HEK293 (cell line): ENCODE results near the gene ITIH2.
"Not testable (repeated sequence)": the region's sequence is repeated elsewhere in the genome, so short reads cannot be mapped to it uniquely, and the experiment has no call there.

Experiments
- CTCF ChIA-PET: fragments of 350-600 bp; formaldehyde crosslinking; extraction: SDS; loops from one replicate; lab custom pipeline; 2021; ENCODE audit warnings: antibody characterized with exemption; lab: Yijun Ruan, JAX
- POLR2A ChIA-PET: fragments of 300-600 bp; formaldehyde crosslinking; extraction: SDS; loops from one replicate; lab custom pipeline; 2020; ENCODE audit warnings: antibody characterized with exemption, inconsistent platforms; lab: Yijun Ruan, JAX
- H3K27ac ChIP-seq: fragments of 200-500 bp; sonication (Bioruptor generic); 2 replicates; pipeline ENCODE4 v1.5.1; 2014; ENCODE audit warnings: low read depth, low read length, control low read depth, inconsistent platforms; ENCODE audit errors: extremely low read depth
- H3K36me3 ChIP-seq, 2 experiments: fragments of 200-500 bp in 1 of 2; sonication (Bioruptor generic) in 1 of 2; 1 replicate in 1 of 2; 2 replicates in 1 of 2; pipeline ENCODE4 v1.5.1; 2014 to 2017; ENCODE audit warnings: inconsistent platforms in 2 of 2, low read length in 2 of 2; ENCODE audit not compliant: control insufficient read depth in 2 of 2, insufficient read depth in 1 of 2
- H3K4me1 ChIP-seq: fragments of 200-500 bp; sonication (Bioruptor generic); 2 replicates; pipeline ENCODE4 v1.5.1; 2014; ENCODE audit warnings: mild to moderate bottlenecking, low read length, inconsistent platforms; ENCODE audit not compliant: control insufficient read depth, insufficient read depth
- H3K4me3 ChIP-seq: 2 replicates; pipeline ENCODE4 v1.5.1; 2011; ENCODE audit warnings: low read depth, mild to moderate bottlenecking, control low read depth, low read length, moderate library complexity
- H3K9me3 ChIP-seq: fragments of 200-500 bp; sonication (Bioruptor generic); 2 replicates; pipeline ENCODE4 v1.5.1; 2014; ENCODE audit warnings: low read depth, low read length, inconsistent platforms; ENCODE audit not compliant: control insufficient read depth, insufficient read depth
- BCL6B ChIP-seq: fragments of 450-650 bp; formaldehyde crosslinking; IDR thresholded peaks from 2 replicates; pipeline ENCODE4 v1.5.1; 2017; ENCODE audit warnings: missing biosample characterization, missing genetic modification characterization
- EGR2 ChIP-seq: fragments of 450-650 bp; formaldehyde crosslinking; IDR thresholded peaks from 2 replicates; pipeline ENCODE4 v1.5.1; 2016; ENCODE audit warnings: low read depth, missing biosample characterization, missing genetic modification characterization
- REST ChIP-seq: fragments of 450-650 bp; formaldehyde crosslinking; IDR thresholded peaks from 2 replicates; pipeline ENCODE4 v1.5.1; 2016; ENCODE audit warnings: missing biosample characterization, missing genetic modification characterization
- ZBTB8A ChIP-seq: fragments of 450-650 bp; formaldehyde crosslinking; IDR thresholded peaks from 2 replicates; pipeline ENCODE4 v1.5.1; 2016; ENCODE audit warnings: missing biosample characterization, missing genetic modification characterization
- ZNF138 ChIP-seq: fragments of 450-650 bp; formaldehyde crosslinking; IDR thresholded peaks from 2 replicates; pipeline ENCODE4 v1.5.1; 2016; ENCODE audit warnings: missing biosample characterization, missing genetic modification characterization, borderline replicate concordance
- ZNF274 ChIP-seq, 2 experiments: fragments of 200-500 bp in 1 of 2; fragments of 450-650 bp in 1 of 2; sonication (Bioruptor generic) in 1 of 2; formaldehyde crosslinking in 1 of 2; IDR thresholded peaks; 2 replicates each; pipeline versions ENCODE4 v1.5.1 to v1.6.1; 2014 to 2016; ENCODE audit warnings: borderline replicate concordance in 1 of 2, inconsistent platforms in 1 of 2, low read length in 1 of 2, missing biosample characterization in 1 of 2, missing genetic modification characterization in 1 of 2
- ZNF324 ChIP-seq: fragments of 450-650 bp; formaldehyde crosslinking; IDR thresholded peaks from 2 replicates; pipeline ENCODE4 v1.5.1; 2016; ENCODE audit warnings: missing biosample characterization, missing genetic modification characterization
- ZNF335 ChIP-seq: fragments of 450-650 bp; formaldehyde crosslinking; conservative IDR thresholded peaks from 2 replicates; pipeline ENCODE4 v1.5.1; 2016; ENCODE audit warnings: missing biosample characterization, missing genetic modification characterization
- ZNF354C ChIP-seq: fragments of 450-650 bp; formaldehyde crosslinking; IDR thresholded peaks from 2 replicates; pipeline ENCODE4 v1.5.1; 2016; ENCODE audit warnings: missing biosample characterization, missing genetic modification characterization, low read depth, borderline replicate concordance
- ZNF362 ChIP-seq: fragments of 450-650 bp; formaldehyde crosslinking; IDR thresholded peaks from 2 replicates; pipeline ENCODE4 v1.5.1; 2016; ENCODE audit warnings: missing biosample characterization, missing genetic modification characterization
- ZNF398 ChIP-seq: fragments of 450-650 bp; formaldehyde crosslinking; IDR thresholded peaks from 2 replicates; pipeline ENCODE4 v1.5.1; 2017; ENCODE audit warnings: missing biosample characterization, missing genetic modification characterization
- ZNF416 ChIP-seq: fragments of 450-650 bp; formaldehyde crosslinking; IDR thresholded peaks from 2 replicates; pipeline ENCODE4 v1.5.1; 2016; ENCODE audit warnings: missing biosample characterization, missing genetic modification characterization
- ZNF530 ChIP-seq: fragments of 450-650 bp; formaldehyde crosslinking; IDR thresholded peaks from 2 replicates; pipeline ENCODE4 v1.5.1; 2016; ENCODE audit warnings: low read depth, missing biosample characterization, missing genetic modification characterization
- ZNF548 ChIP-seq: fragments of 450-650 bp; formaldehyde crosslinking; IDR thresholded peaks from 2 replicates; pipeline ENCODE4 v1.5.1; 2016; ENCODE audit warnings: missing biosample characterization, missing genetic modification characterization
- ZNF560 ChIP-seq: fragments of 450-650 bp; formaldehyde crosslinking; IDR thresholded peaks from 2 replicates; pipeline ENCODE4 v1.5.1; 2017; ENCODE audit warnings: missing biosample characterization, missing genetic modification characterization, borderline replicate concordance
- ZNF585B ChIP-seq: fragments of 450-650 bp; formaldehyde crosslinking; IDR thresholded peaks from 2 replicates; pipeline ENCODE4 v1.5.1; 2016; ENCODE audit warnings: missing biosample characterization, missing genetic modification characterization
- ZNF596 ChIP-seq: fragments of 450-650 bp; IDR thresholded peaks from 2 replicates; pipeline ENCODE4 v1.5.0; 2018; ENCODE audit warnings: missing biosample characterization, mild to moderate bottlenecking, missing genetic modification characterization, moderate library complexity
- ZNF658 ChIP-seq: fragments of 450-650 bp; formaldehyde crosslinking; IDR thresholded peaks from 2 replicates; pipeline ENCODE4; 2016; ENCODE audit warnings: missing biosample characterization, missing genetic modification characterization
- ZNF830 ChIP-seq: fragments of 450-650 bp; IDR thresholded peaks from 2 replicates; pipeline ENCODE4 v1.5.0; 2018; ENCODE audit warnings: missing biosample characterization, missing genetic modification characterization, low read depth, mild to moderate bottlenecking, moderate library complexity

ITIH2 gene

GRCh38 chr10:7692368-7692767 is 10.7 kb upstream of the ITIH2 start:
- H3K27ac ChIP-seq, H3K4me3 ChIP-seq, H3K4me1 ChIP-seq, H3K9me3 ChIP-seq, H3K36me3 ChIP-seq, CTCF ChIA-PET, POLR2A ChIA-PET: not testable (repeated sequence)
- TF ChIP-seq ZNF585B: peak; percentile 96

GRCh38 chr10:7693194-7693593 is 9.9 kb upstream of the ITIH2 start:
- H3K27ac ChIP-seq, H3K36me3 ChIP-seq, H3K4me1 ChIP-seq, POLR2A ChIA-PET, H3K4me3 ChIP-seq, H3K9me3 ChIP-seq: not testable (repeated sequence)
- TF ChIP-seq EGR2: peak; percentile 38; the same call in 1 of the 2 replicates
- CTCF ChIA-PET: interaction anchor here (1.3 kb wide), 1 partner anchor 163 kb away, joined by 3 read pairs; no protein-coding TSS in a partner anchor

GRCh38 chr10:7696545-7696944 is 6.6 kb upstream of the ITIH2 start:
- Histone ChIP-seq H3K36me3 (no peaks in the 10 kb centered on the region), H3K4me1 (no peaks in the 10 kb centered on the region), H3K27ac (no peak overlapping the region), H3K9me3 (no peaks in the 10 kb centered on the region), H3K4me3 (no peak overlapping the region)
- CTCF ChIA-PET: interaction anchor here (0.8 to 0.9 kb wide), 2 partner anchors 9 to 10 kb away, joined by 3 read pairs; no protein-coding TSS in a partner anchor
- TF ChIP-seq ZNF416 (no peak), ZNF138 (tag by site-specific recombination) (no peak), ZNF354C (tag by site-specific recombination) (no peak), ZNF324 (tag by site-specific recombination) (no peak), ZNF274 (IDR thresholded peaks at IDR 0.05; ENCODE audit: low read length) (no peak), ZNF274 (tag by site-specific recombination; IDR thresholded peaks at IDR 0.05; ENCODE audit: borderline replicate concordance) (no peak), ZNF530 (tag by site-specific recombination) (no peak), ZNF658 (tag by site-specific recombination) (no peak), ZNF362 (tag by site-specific recombination) (no peak), ZNF596 (tag by site-specific recombination) (no peak), ZBTB8A (tag by site-specific recombination) (no peak), ZNF830 (no peak), REST (tag by site-specific recombination) (no peak), ZNF398 (tag by site-specific recombination) (no peak), ZNF548 (no peak), BCL6B (tag by site-specific recombination) (no peak), ZNF335 (tag by site-specific recombination) (no peak), ZNF560 (tag by site-specific recombination) (no peak)
- POLR2A ChIA-PET: no interaction called here
